Parathyroid adenoma (tissue), 2 donors: ENCODE data around the gene LMX1B.

Experiments
- H2AFZ ChIP-seq: fragments of 300-600 bp; sonication (generic); one replicate; pipeline ENCODE4 v1.7.0; 2017; ENCODE audit warnings: antibody characterized with exemption, mild to moderate bottlenecking
- H3K27ac ChIP-seq: fragments of 300-600 bp; sonication (generic); one replicate; pipeline ENCODE4 v1.7.0; 2017
- H3K27me3 ChIP-seq: fragments of 300-600 bp; sonication (generic); one replicate; pipeline ENCODE4 v1.7.0; 2017; ENCODE audit warnings: low read length; ENCODE audit not compliant: control insufficient read depth, insufficient read depth
- H3K36me3 ChIP-seq: fragments of 300-600 bp; sonication (generic); one replicate; pipeline ENCODE4 v1.7.0; 2017; ENCODE audit warnings: low read length; ENCODE audit not compliant: control insufficient read depth, insufficient read depth
- H3K4me1 ChIP-seq: fragments of 300-600 bp; sonication (generic); one replicate; pipeline ENCODE4 v1.7.0; 2017; ENCODE audit warnings: control low read depth
- H3K4me2 ChIP-seq: fragments of 300-600 bp; sonication (generic); one replicate; pipeline ENCODE4 v1.7.0; 2017; ENCODE audit warnings: low read length
- H3K4me3 ChIP-seq: fragments of 300-600 bp; sonication (generic); one replicate; pipeline ENCODE4 v1.7.0; 2017; ENCODE audit warnings: low read depth, low read length
- H3K79me2 ChIP-seq: fragments of 300-600 bp; sonication (generic); one replicate; pipeline ENCODE4 v1.7.0; 2017; ENCODE audit warnings: control low read depth
- H3K9ac ChIP-seq: fragments of 300-600 bp; sonication (generic); one replicate; pipeline ENCODE4 v1.7.0; 2017; ENCODE audit warnings: mild to moderate bottlenecking
- H3K9me3 ChIP-seq: fragments of 300-600 bp; sonication (generic); one replicate; pipeline ENCODE4 v1.7.0; 2017; ENCODE audit warnings: low read length; ENCODE audit not compliant: control insufficient read depth
- CTCF ChIP-seq: fragments of 300-600 bp; sonication (generic); IDR thresholded peaks from one replicate; pipeline ENCODE4 v1.7.0; 2017; ENCODE audit warnings: antibody characterized with exemption, mild to moderate bottlenecking
- donor health status: primary hyperparathyroidism.

Gene LMX1B

GRCh38 chr9:126599047-126599650 is 14.6 kb upstream of the LMX1B start:
- Histone ChIP-seq H3K27me3 (no peaks in the 10 kb centered on the region), H3K4me2 (no peak overlapping the region)

GRCh38 chr9:126604059-126605055 is 9.4 kb upstream of the LMX1B start:
- Histone ChIP-seq H3K79me2 (no peaks in the 10 kb centered on the region), H3K36me3 (no peaks in the 10 kb centered on the region), H2AFZ (no peak overlapping the region), H3K9me3 (no peaks in the 10 kb centered on the region), H3K4me1 (no peaks in the 10 kb centered on the region), H3K4me2 (no peak overlapping the region), H3K27ac (no peak overlapping the region), H3K9ac (no peak overlapping the region), H3K4me3 (no peak overlapping the region), H3K27me3 (no peaks in the 10 kb centered on the region)
- no peak for TF ChIP-seq CTCF

More at GRCh38 chr9:126599047-126599650, 14.6 kb upstream of the LMX1B start:
- no peak for TF ChIP-seq CTCF
- Histone ChIP-seq H3K9ac (no peak overlapping the region), H3K36me3 (no peaks in the 10 kb centered on the region), H3K79me2 (no peaks in the 10 kb centered on the region), H3K4me1 (no peaks in the 10 kb centered on the region), H3K27ac (no peak overlapping the region), H3K4me3 (no peak overlapping the region), H2AFZ (no peak overlapping the region), H3K9me3 (no peaks in the 10 kb centered on the region)

GRCh38 chr9:126605792-126606482 is 7.8 kb upstream of the LMX1B start:
- Histone ChIP-seq H3K4me3 (no peak overlapping the region), H3K27ac (no peak overlapping the region), H3K9me3 (no peaks in the 10 kb centered on the region), H3K36me3 (no peaks in the 10 kb centered on the region), H3K27me3 (no peaks in the 10 kb centered on the region), H3K4me1 (no peaks in the 10 kb centered on the region), H3K79me2 (no peaks in the 10 kb centered on the region), H2AFZ (no peak overlapping the region), H3K9ac (no peak overlapping the region), H3K4me2 (no peak overlapping the region)
- TF ChIP-seq CTCF = no peak

GRCh38 chr9:126606483-126606870 is 7.3 kb upstream of the LMX1B start:
- Histone ChIP-seq H3K4me1 (no peaks in the 10 kb centered on the region), H3K4me3 (no peak overlapping the region), H3K36me3 (no peaks in the 10 kb centered on the region), H3K9ac (no peak overlapping the region), H3K79me2 (no peaks in the 10 kb centered on the region), H3K27ac (no peak overlapping the region), H2AFZ (no peak overlapping the region), H3K27me3 (no peaks in the 10 kb centered on the region), H3K9me3 (no peaks in the 10 kb centered on the region), H3K4me2 (no peak overlapping the region)
- TF ChIP-seq CTCF = no peak
